HG03378 (cell line): ENCODE measurements around the gene HIRIP3.
A peak's percentile ranks its signal among the peaks of the same experiment; 100 is the strongest.

Experiments used
- ATAC-seq: cut with Tn5 transposase; IDR thresholded peaks from one replicate; pipeline ENCODE4 v1.9.1; 2021; ENCODE audit warnings: mild to moderate bottlenecking, moderate library complexity; ENCODE audit not compliant: unreplicated experiment

Gene HIRIP3

GRCh38 chr16:29999605-30000004 lies 4.2 kb upstream of the HIRIP3 start:
- ATAC-seq, result no peak

GRCh38 chr16:29996766-29997250 lies 1.4 kb upstream of the HIRIP3 start:
- no peak for ATAC-seq

- ATAC-seq, result peak; percentile 73
Measured at GRCh38 chr16:29995911-29996765, 721 bp upstream of the HIRIP3 start, which contains the start of gene INO80E. INO80E (plus strand) TSS chr16:29996241; CDS start chr16:29996311, 70 bp downstream.

GRCh38 chr16:29994600-29995323 lies 655 bp downstream of the HIRIP3 start:
- ATAC-seq, result peak; percentile 21

GRCh38 chr16:29993903-29994599 lies 1.4 kb downstream of the HIRIP3 start:
- no peak for ATAC-seq

GRCh38 chr16:29993191-29993902 lies 2.1 kb downstream of the HIRIP3 start:
- no peak for ATAC-seq

GRCh38 chr16:29992344-29992967 lies 3.0 kb downstream of the HIRIP3 start:
- ATAC-seq, result no peak

- ATAC-seq, result no peak
Measured at GRCh38 chr16:29991571-29991904, 3.9 kb downstream of the HIRIP3 start.

- no peak for ATAC-seq
Measured at GRCh38 chr16:29990883-29991570, 4.4 kb downstream of the HIRIP3 start.

- ATAC-seq, result no peak
Measured at GRCh38 chr16:29990034-29990433, 5.4 kb downstream of the HIRIP3 start.

GRCh38 chr16:29989111-29989858 lies 6.1 kb downstream of the HIRIP3 start:
- no peak for ATAC-seq

GRCh38 chr16:29988346-29989075 lies 6.9 kb downstream of the HIRIP3 start:
- ATAC-seq, result no peak

- ATAC-seq, result no peak
Measured at GRCh38 chr16:29987371-29988085, 7.9 kb downstream of the HIRIP3 start.

- no peak for ATAC-seq
Measured at GRCh38 chr16:29986931-29987330, 8.5 kb downstream of the HIRIP3 start.

- no peak for ATAC-seq
Measured at GRCh38 chr16:29986231-29986630, 9.2 kb downstream of the HIRIP3 start.

- no peak for ATAC-seq
Measured at GRCh38 chr16:29985271-29985811, 10.1 kb downstream of the HIRIP3 start.

- no peak for ATAC-seq
Measured at GRCh38 chr16:29984764-29985147, 10.7 kb downstream of the HIRIP3 start.
